COR-L47 (cell line): ENCODE results near the gene SYNDIG1.

Source experiments
- DNase-seq: peaks from one replicate; lab custom pipeline; 2025; lab: John Stamatoyannopoulos, UW

The SYNDIG1 gene

GRCh38 chr20:24658920-24659660, 189.7 kb downstream of the SYNDIG1 start:
- DNase-seq = no peak

- DNase-seq = no peak
Measured at GRCh38 chr20:24659835-24660234, 190.4 kb downstream of the SYNDIG1 start.

GRCh38 chr20:24660651-24661050, 191.2 kb downstream of the SYNDIG1 start:
- no peak for DNase-seq

- no peak for DNase-seq
Measured at GRCh38 chr20:24661255-24661654, 191.8 kb downstream of the SYNDIG1 start.

- no peak for DNase-seq
Measured at GRCh38 chr20:24662322-24662721, 192.9 kb downstream of the SYNDIG1 start.

- no peak for DNase-seq
Measured at GRCh38 chr20:24662752-24663365, 193.4 kb downstream of the SYNDIG1 start.

GRCh38 chr20:24663496-24663895, 194.1 kb downstream of the SYNDIG1 start:
- DNase-seq = no peak

GRCh38 chr20:24664266-24664986, 195.0 kb downstream of the SYNDIG1 start:
- DNase-seq = no peak

GRCh38 chr20:24665196-24665595, 195.8 kb downstream of the SYNDIG1 start:
- DNase-seq = no peak

- DNase-seq = no peak
Measured at GRCh38 chr20:24665741-24666191, 196.3 kb downstream of the SYNDIG1 start.

- no peak for DNase-seq
Measured at GRCh38 chr20:24667689-24668383, 198.4 kb downstream of the SYNDIG1 start.

GRCh38 chr20:24668384-24668702, 198.9 kb downstream of the SYNDIG1 start:
- DNase-seq = no peak

GRCh38 chr20:24668791-24669190, 199.4 kb downstream of the SYNDIG1 start:
- DNase-seq = no peak

- DNase-seq = no peak
Measured at GRCh38 chr20:24669701-24670100, 200.3 kb downstream of the SYNDIG1 start.

GRCh38 chr20:24670341-24670872, 201.0 kb downstream of the SYNDIG1 start:
- DNase-seq = no peak

- DNase-seq = no peak
Measured at GRCh38 chr20:24670981-24671380, 201.6 kb downstream of the SYNDIG1 start.

- no peak for DNase-seq
Measured at GRCh38 chr20:24672181-24672880, 202.9 kb downstream of the SYNDIG1 start.

- no peak for DNase-seq
Measured at GRCh38 chr20:24672886-24673677, 203.7 kb downstream of the SYNDIG1 start.

- no peak for DNase-seq
Measured at GRCh38 chr20:24673678-24674570, 204.5 kb downstream of the SYNDIG1 start.
